Gastrocnemius medialis (tissue), 4 donors: ENCODE results near the gene GPR27. TPM values are rescaled to one million over a fixed set of nuclear protein-coding genes. Genes with fewer than 3 reads are reported as not detected.

Source experiments
- ATAC-seq, 2 donors: fragments of 150-250 bp; one replicate each; pipeline ENCODE4 v1.9.1; 2016
- DNase-seq, 2 donors: peaks; one replicate each; pipeline ENCODE4 v3.0.0-alpha.2; 2019
- H3K27ac ChIP-seq, 4 donors: fragments of 200-600 bp; sonication (generic); 1 replicate in 1 of 4; 2 replicates in 3 of 4; pipeline ENCODE4 v1.5.1; 2016 to 2018; ENCODE audit warnings: mild to moderate bottlenecking in 2 of 4, moderate library complexity in 1 of 4
- H3K27me3 ChIP-seq, 3 donors: fragments of 200-600 bp; sonication (generic) in 2 of 3; 1 replicate in 1 of 3; 2 replicates in 2 of 3; pipeline versions ENCODE4 v1.5.1 to v1.6.0; 2016 to 2019; ENCODE audit warnings: mild to moderate bottlenecking in 1 of 3, moderate library complexity in 1 of 3
- H3K36me3 ChIP-seq, 2 donors: fragments of 200-600 bp; sonication (generic) in 1 of 2; one replicate each; pipeline ENCODE4 v1.5.1; 2017 to 2018
- H3K4me1 ChIP-seq, 2 donors: fragments of 200-600 bp; sonication (generic) in 1 of 2; one replicate each; pipeline ENCODE4 v1.5.1; 2016 to 2017; ENCODE audit warnings: mild to moderate bottlenecking in 2 of 2
- H3K4me3 ChIP-seq, 4 donors: fragments of 200-600 bp; sonication (generic) in 3 of 4; 1 replicate in 1 of 4; 2 replicates in 3 of 4; pipeline ENCODE4 v1.5.1; 2016 to 2019; ENCODE audit warnings: mild to moderate bottlenecking in 2 of 4
- H3K9me3 ChIP-seq, 3 donors: fragments of 200-600 bp; sonication (generic) in 2 of 3; 1 replicate in 1 of 3; 2 replicates in 2 of 3; pipeline ENCODE4 v1.5.1; 2016 to 2019
- CTCF ChIP-seq, 5 experiments: fragments of 450-650 bp in 3 of 5; fragments of 200-600 bp in 2 of 5; sonication (generic) in 2 of 5; IDR thresholded peaks in 4 of 5; conservative IDR thresholded peaks in 1 of 5; 1 replicate in 4 of 5; 2 replicates in 1 of 5; pipeline ENCODE4 v1.5.1; 2016 to 2019; ENCODE audit warnings: antibody characterized with exemption in 5 of 5, mild to moderate bottlenecking in 3 of 5, moderate library complexity in 3 of 5
- POLR2A ChIP-seq, 2 donors: fragments of 450-650 bp; IDR thresholded peaks; one replicate each; pipeline ENCODE4 v1.6.1; 2017; ENCODE audit warnings: antibody characterized with exemption in 2 of 2, mild to moderate bottlenecking in 2 of 2, moderate library complexity in 2 of 2
- in situ Hi-C, 4 donors: fragments of 200-750 bp; cut with MboI; loops; one replicate each; pipeline versions ENCODE4 v1.15.0 to v1.8.0; 2017; ENCODE audit warnings: low sequenced_read_pairs in 4 of 4
- intact Hi-C: fragments of 100-400 bp; cut with DNase I; formaldehyde crosslinking; loops from one replicate; pipeline ENCODE4 v1.15.1; 2023; ENCODE audit warnings: low total_unique reads
- total RNA-seq, 4 donors: library from RNA; depleted of rRNA; stranded (reverse); fragments of >200 nt; gene quantifications; one replicate each; pipeline versions ENCODE4 v1.1.0 to v1.2.3, GENCODE V29; 2016

The GPR27 gene
- total RNA-seq, 4 donors from 2014 or later: 0.20 to 0.69 (median 0.39) TPM; not detected in 1

DNA sequence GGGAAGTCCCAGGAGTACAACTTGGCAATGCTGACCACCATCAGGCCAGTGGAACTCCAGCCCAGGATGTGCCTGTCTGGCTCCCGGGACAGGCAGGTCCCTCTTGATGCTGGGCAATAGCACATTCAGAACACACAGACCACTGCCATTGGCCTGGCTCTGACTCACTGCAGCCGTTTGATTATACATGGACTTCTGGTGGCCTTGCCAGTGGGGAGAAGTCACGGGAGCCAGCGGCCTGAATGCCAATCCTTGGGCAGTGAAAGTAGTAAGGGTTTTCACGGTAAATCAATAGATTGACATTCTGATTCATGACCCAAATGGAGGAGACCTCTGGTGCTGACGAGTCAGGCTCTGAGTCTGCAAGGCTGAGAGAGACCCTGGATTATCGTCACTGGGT, 43.8 kb downstream of the GPR27 start:
- H3K27me3 ChIP-seq: no peaks in the 10 kb centered on the region
- intact Hi-C loops (no loop called here), in situ Hi-C loops (no loop called here)
- TF ChIP-seq CTCF (IDR thresholded peaks at IDR 0.05 in 4 of 5, conservative IDR thresholded peaks at IDR 0.05 in 1 of 5): no peak
- TF ChIP-seq POLR2A (IDR thresholded peaks at IDR 0.05): no peak
- H3K36me3 ChIP-seq: no peaks in the 10 kb centered on the region
- no peak overlapping the region for H3K4me3 ChIP-seq
- no peak overlapping the region for H3K27ac ChIP-seq
- ATAC-seq: no peak
- no peak for DNase-seq
- no peaks in the 10 kb centered on the region for H3K4me1 ChIP-seq
- no peaks in the 10 kb centered on the region for H3K9me3 ChIP-seq

DNA sequence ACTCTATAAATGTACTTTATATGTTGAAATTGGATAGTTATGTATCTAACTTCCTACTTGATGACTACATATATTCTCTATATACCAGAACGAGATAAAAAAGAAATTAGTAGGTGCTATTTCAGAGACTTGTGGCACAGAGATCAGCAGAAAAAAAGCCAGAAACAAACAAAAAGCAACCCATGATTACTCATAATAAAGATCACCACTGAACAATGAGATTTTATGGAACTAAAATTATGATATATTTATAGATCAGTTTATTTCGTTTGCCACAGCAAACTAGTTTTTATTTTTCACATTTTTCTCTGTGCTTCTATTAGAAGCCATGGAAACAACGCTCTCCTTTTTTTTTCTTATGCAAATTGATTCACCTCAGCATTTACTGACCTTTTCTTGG, 46.4 kb downstream of the GPR27 start:
- H3K4me3 ChIP-seq: no peak overlapping the region
- H3K27me3 ChIP-seq: no peaks in the 10 kb centered on the region
- ATAC-seq (no peak), DNase-seq (no peak)
- no peak overlapping the region for H3K27ac ChIP-seq
- in situ Hi-C loops: no loop called here
- no peaks in the 10 kb centered on the region for H3K36me3 ChIP-seq
- TF ChIP-seq POLR2A (IDR thresholded peaks at IDR 0.05) (no peak), CTCF (IDR thresholded peaks at IDR 0.05 in 4 of 5, conservative IDR thresholded peaks at IDR 0.05 in 1 of 5) (no peak)
- no peaks in the 10 kb centered on the region for H3K4me1 ChIP-seq
- intact Hi-C loops: no loop called here
- H3K9me3 ChIP-seq: no peaks in the 10 kb centered on the region

- no peaks in the 10 kb centered on the region for H3K9me3 ChIP-seq
- DNase-seq (no peak), ATAC-seq (no peak)
- intact Hi-C loops: no loop called here
- H3K36me3 ChIP-seq: no peaks in the 10 kb centered on the region
- TF ChIP-seq CTCF (IDR thresholded peaks at IDR 0.05 in 4 of 5, conservative IDR thresholded peaks at IDR 0.05 in 1 of 5) (no peak), POLR2A (IDR thresholded peaks at IDR 0.05) (no peak)
- in situ Hi-C loops: no loop called here
- no peaks in the 10 kb centered on the region for H3K27me3 ChIP-seq
- no peaks in the 10 kb centered on the region for H3K4me1 ChIP-seq
- no peak overlapping the region for H3K4me3 ChIP-seq
- H3K27ac ChIP-seq: no peak overlapping the region
These were observed 48.3 kb downstream of the GPR27 start for GRCh38 chr3:71801986-71802385.

DNA sequence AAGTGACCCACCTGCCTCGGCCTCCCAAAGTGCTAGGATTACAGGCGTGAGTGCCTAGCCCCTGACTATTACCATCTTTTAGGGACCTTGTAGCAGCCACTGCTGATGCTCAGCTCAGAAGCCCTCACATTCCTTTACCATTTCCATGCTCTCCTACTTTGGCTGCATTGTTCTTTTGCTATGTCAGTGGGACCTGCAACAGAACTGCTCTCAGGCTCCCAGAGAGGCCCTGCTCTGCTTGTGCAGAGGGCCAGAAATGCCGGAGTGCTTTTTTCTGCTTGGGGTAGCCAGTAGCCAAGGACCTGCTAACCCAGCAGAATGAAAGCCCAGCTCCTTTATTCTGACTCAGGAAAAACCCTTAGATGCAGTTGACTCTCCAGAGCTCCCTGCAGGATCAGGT, 49.6 kb downstream of the GPR27 start:
- Histone ChIP-seq H3K4me1 (no peaks in the 10 kb centered on the region), H3K27ac (no peak overlapping the region), H3K36me3 (no peaks in the 10 kb centered on the region), H3K4me3 (no peak overlapping the region), H3K9me3 (no peaks in the 10 kb centered on the region), H3K27me3 (no peaks in the 10 kb centered on the region)
- no peak for ATAC-seq
- in situ Hi-C loops: no loop called here
- no peak for DNase-seq
- no peak for TF ChIP-seq POLR2A (IDR thresholded peaks at IDR 0.05)
- no peak for TF ChIP-seq CTCF (IDR thresholded peaks at IDR 0.05 in 4 of 5, conservative IDR thresholded peaks at IDR 0.05 in 1 of 5)
- intact Hi-C loops: no loop called here

- Histone ChIP-seq H3K27me3 (no peaks in the 10 kb centered on the region), H3K4me3 (no peak overlapping the region), H3K36me3 (no peaks in the 10 kb centered on the region), H3K4me1 (no peaks in the 10 kb centered on the region), H3K27ac (no peak overlapping the region), H3K9me3 (no peaks in the 10 kb centered on the region)
- intact Hi-C loops (no loop called here), in situ Hi-C loops (no loop called here)
- no peak for DNase-seq
- ATAC-seq: no peak
- TF ChIP-seq CTCF (IDR thresholded peaks at IDR 0.05 in 4 of 5, conservative IDR thresholded peaks at IDR 0.05 in 1 of 5) (no peak), POLR2A (IDR thresholded peaks at IDR 0.05) (no peak)
These were observed 51.5 kb downstream of the GPR27 start for GRCh38 chr3:71805199-71805598.
